K562 (cell line): ENCODE data around the gene COQ8B. TPM values are rescaled to one million over a fixed set of nuclear protein-coding genes. Genes with fewer than 3 reads are reported as not detected.
A peak's percentile ranks its signal among the peaks of the same experiment; 100 is the strongest.

ENCODE experiments used
- EZH2 ChIP-seq: IDR thresholded peaks from 2 replicates; pipeline ENCODE4 v1.6.1; 2012; ENCODE audit warnings: low read depth, mild to moderate bottlenecking, inconsistent platforms, low read length, borderline replicate concordance
- GATA2 ChIP-seq: sonication (generic); formaldehyde crosslinking; IDR thresholded peaks from 2 replicates; pipeline ENCODE4 v1.4.0; 2020; ENCODE audit warnings: mild to moderate bottlenecking, missing genetic modification reagents
- JUND ChIP-seq, 2 experiments: IDR thresholded peaks; 2 replicates in 1 of 2; 3 replicates in 1 of 2; pipeline ENCODE4 v1.6.1; 2011; ENCODE audit warnings: borderline replicate concordance in 2 of 2, low read depth in 2 of 2, low read length in 2 of 2, improper control_type of control experiment in 1 of 2, missing biosample characterization in 1 of 2, missing genetic modification characterization in 1 of 2, missing genetic modification reagents in 1 of 2
- L3MBTL2 ChIP-seq: fragments of 450-650 bp; IDR thresholded peaks from 2 replicates; pipeline ENCODE4 v1.6.1; 2016; ENCODE audit warnings: mild to moderate bottlenecking, moderate library complexity
- NBN ChIP-seq: fragments of 450-650 bp; IDR thresholded peaks from 2 replicates; pipeline ENCODE4 v1.6.1; 2016; ENCODE audit warnings: low read depth, mild to moderate bottlenecking
- NFIC ChIP-seq: fragments of 450-650 bp; IDR thresholded peaks from 2 replicates; pipeline ENCODE4 v1.6.1; 2017; ENCODE audit warnings: mild to moderate bottlenecking, inconsistent platforms
- NRF1 ChIP-seq, 2 experiments: fragments of 450-650 bp; IDR thresholded peaks in 1 of 2; conservative IDR thresholded peaks in 1 of 2; 2 replicates each; pipeline ENCODE4 v1.6.1; 2014; ENCODE audit warnings: mild to moderate bottlenecking in 2 of 2
- PCBP2 ChIP-seq: fragments of 200-400 bp; formaldehyde crosslinking; IDR thresholded peaks from 2 replicates; pipeline ENCODE4 v1.6.1; 2018; ENCODE audit warnings: low read length, low read depth, mild to moderate bottlenecking, moderate library complexity; ENCODE audit not compliant: poor library complexity, severe bottlenecking
- PHTF2 ChIP-seq: fragments of 250-450 bp; sonication (Bioruptor Pico); IDR thresholded peaks from 2 replicates; pipeline ENCODE4 v1.5.0; 2021; ENCODE audit warnings: mild to moderate bottlenecking
- SIN3B ChIP-seq: fragments of 450-650 bp; IDR thresholded peaks from 2 replicates; pipeline ENCODE4 v1.6.1; 2017; ENCODE audit warnings: low read depth, mild to moderate bottlenecking, moderate library complexity
- SMC3 ChIP-seq: conservative IDR thresholded peaks from 2 replicates; pipeline ENCODE4 v1.6.1; 2011; ENCODE audit warnings: low read depth, low read length, improper control_type of control experiment; ENCODE audit not compliant: insufficient read depth
- TEAD1 ChIP-seq, 2 experiments: fragments of 450-650 bp in 1 of 2; sonication (generic) in 1 of 2; formaldehyde crosslinking; IDR thresholded peaks; 2 replicates each; pipeline versions ENCODE4 v1.4.0 to v1.8.0; 2020 to 2022; ENCODE audit warnings: mild to moderate bottlenecking in 2 of 2, missing genetic modification reagents in 1 of 2
- TRIM24 ChIP-seq, 2 experiments: fragments of 450-650 bp; IDR thresholded peaks; 2 replicates each; pipeline ENCODE4 v1.6.1; 2016
- XRCC5 ChIP-seq: fragments of 200-400 bp; formaldehyde crosslinking; IDR thresholded peaks from 2 replicates; pipeline ENCODE4 v1.6.1; 2017; ENCODE audit warnings: low read depth, mild to moderate bottlenecking, low read length
- ZFPM2 ChIP-seq: fragments of 250-450 bp; sonication (Bioruptor Pico); IDR thresholded peaks from 2 replicates; pipeline ENCODE4 v1.5.1; 2022; ENCODE audit warnings: mild to moderate bottlenecking
- polyA plus RNA-seq, 8 experiments: library from polyadenylated mRNA; depleted of rRNA in 4 of 8; stranded (reverse) in 5 of 8; unstranded in 3 of 8; fragments of >200 nt; fragmentation: Nextera tagmentation in 2 of 8; fragmentation: Illumina TruSeq in 1 of 8; extraction: Ambion mirVana in 2 of 8; extraction: Trizol in 1 of 8; gene quantifications; 2 replicates each; pipeline versions ENCODE4 v1.2.1 to v1.2.3, GENCODE V29; 2011 to 2014; ENCODE audit warnings: inconsistent platforms in 1 of 8, missing spikeins in 1 of 8
- total RNA-seq, 7 experiments: library from RNA; depleted of rRNA in 6 of 7; stranded (reverse); fragments of >200 nt in 6 of 7; fragmentation: Illumina TruSeq in 2 of 7; extraction: Trizol in 2 of 7; gene quantifications; 2 replicates each; pipeline versions ENCODE4 v1.2.1 to v1.2.3, GENCODE V29; 2011 to 2021; ENCODE audit warnings: low replicate concordance in 1 of 7
- TF ChIP-seq, protein P1 (sequence below): sonication (generic); formaldehyde crosslinking; IDR thresholded peaks from 2 replicates; pipeline ENCODE4 v1.8.0; 2023; ENCODE audit warnings: missing genetic modification reagents, mild to moderate bottlenecking, borderline replicate concordance
- TF ChIP-seq, protein P2 (sequence below): sonication (generic); formaldehyde crosslinking; IDR thresholded peaks from 2 replicates; pipeline ENCODE4 v1.8.1; 2023; ENCODE audit warnings: mild to moderate bottlenecking, missing genetic modification reagents
- TF ChIP-seq, protein P3 (sequence below): sonication (generic); formaldehyde crosslinking; IDR thresholded peaks from 2 replicates; pipeline ENCODE4 v1.9.0; 2022; ENCODE audit warnings: mild to moderate bottlenecking, missing genetic modification reagents
- TF ChIP-seq, protein P4 (sequence below), 2 experiments: fragments of 450-650 bp in 1 of 2; sonication (generic) in 1 of 2; formaldehyde crosslinking in 1 of 2; IDR thresholded peaks in 1 of 2; conservative IDR thresholded peaks in 1 of 2; 2 replicates each; pipeline versions ENCODE4 v1.6.1 to v1.8.1; 2016 to 2023; ENCODE audit warnings: mild to moderate bottlenecking in 2 of 2, moderate library complexity in 2 of 2, inconsistent platforms in 1 of 2, missing genetic modification reagents in 1 of 2

Gene COQ8B
- total and polyA plus RNA-seq, 9 of the 15 experiments (the other 6 are each of a cell fraction or from before 2014, with no cell fraction given), result 0.41 to 32.3 (median 12.9) TPM

DNA sequence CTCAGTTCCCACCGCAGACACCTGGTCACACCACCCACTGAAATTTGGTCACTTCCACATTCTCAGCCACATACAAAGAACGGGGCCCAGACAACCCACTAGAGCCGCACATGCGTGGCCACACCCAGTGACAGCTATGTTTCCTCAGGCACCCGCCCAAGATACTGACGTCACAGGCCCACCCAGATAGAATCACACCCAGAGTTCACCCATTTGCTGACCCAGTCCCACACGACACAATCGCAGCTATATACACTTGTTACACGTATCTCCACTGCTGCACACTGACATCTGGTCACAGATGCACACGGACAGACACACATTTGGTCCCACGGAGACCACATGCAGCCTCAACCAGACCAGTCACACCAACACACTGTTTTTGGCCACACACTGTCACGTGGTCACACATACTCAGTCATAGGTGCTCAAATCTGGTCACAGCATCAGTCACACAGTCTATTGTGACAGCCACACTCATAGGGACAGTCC lies 29.1 kb downstream of the COQ8B start (continued):
- peak; percentile 50; the same call in 1 of the 2 replicates for TF ChIP-seq JUND (IDR thresholded peaks at IDR 0.05; ENCODE audit: borderline replicate concordance, low read depth, low read length)
- TF ChIP-seq JUND (tag; IDR thresholded peaks at IDR 0.05; ENCODE audit: borderline replicate concordance, low read depth, low read length), result peak; percentile 72; the same call in 2 of the 3 replicates
- TF ChIP-seq, protein P1, sequence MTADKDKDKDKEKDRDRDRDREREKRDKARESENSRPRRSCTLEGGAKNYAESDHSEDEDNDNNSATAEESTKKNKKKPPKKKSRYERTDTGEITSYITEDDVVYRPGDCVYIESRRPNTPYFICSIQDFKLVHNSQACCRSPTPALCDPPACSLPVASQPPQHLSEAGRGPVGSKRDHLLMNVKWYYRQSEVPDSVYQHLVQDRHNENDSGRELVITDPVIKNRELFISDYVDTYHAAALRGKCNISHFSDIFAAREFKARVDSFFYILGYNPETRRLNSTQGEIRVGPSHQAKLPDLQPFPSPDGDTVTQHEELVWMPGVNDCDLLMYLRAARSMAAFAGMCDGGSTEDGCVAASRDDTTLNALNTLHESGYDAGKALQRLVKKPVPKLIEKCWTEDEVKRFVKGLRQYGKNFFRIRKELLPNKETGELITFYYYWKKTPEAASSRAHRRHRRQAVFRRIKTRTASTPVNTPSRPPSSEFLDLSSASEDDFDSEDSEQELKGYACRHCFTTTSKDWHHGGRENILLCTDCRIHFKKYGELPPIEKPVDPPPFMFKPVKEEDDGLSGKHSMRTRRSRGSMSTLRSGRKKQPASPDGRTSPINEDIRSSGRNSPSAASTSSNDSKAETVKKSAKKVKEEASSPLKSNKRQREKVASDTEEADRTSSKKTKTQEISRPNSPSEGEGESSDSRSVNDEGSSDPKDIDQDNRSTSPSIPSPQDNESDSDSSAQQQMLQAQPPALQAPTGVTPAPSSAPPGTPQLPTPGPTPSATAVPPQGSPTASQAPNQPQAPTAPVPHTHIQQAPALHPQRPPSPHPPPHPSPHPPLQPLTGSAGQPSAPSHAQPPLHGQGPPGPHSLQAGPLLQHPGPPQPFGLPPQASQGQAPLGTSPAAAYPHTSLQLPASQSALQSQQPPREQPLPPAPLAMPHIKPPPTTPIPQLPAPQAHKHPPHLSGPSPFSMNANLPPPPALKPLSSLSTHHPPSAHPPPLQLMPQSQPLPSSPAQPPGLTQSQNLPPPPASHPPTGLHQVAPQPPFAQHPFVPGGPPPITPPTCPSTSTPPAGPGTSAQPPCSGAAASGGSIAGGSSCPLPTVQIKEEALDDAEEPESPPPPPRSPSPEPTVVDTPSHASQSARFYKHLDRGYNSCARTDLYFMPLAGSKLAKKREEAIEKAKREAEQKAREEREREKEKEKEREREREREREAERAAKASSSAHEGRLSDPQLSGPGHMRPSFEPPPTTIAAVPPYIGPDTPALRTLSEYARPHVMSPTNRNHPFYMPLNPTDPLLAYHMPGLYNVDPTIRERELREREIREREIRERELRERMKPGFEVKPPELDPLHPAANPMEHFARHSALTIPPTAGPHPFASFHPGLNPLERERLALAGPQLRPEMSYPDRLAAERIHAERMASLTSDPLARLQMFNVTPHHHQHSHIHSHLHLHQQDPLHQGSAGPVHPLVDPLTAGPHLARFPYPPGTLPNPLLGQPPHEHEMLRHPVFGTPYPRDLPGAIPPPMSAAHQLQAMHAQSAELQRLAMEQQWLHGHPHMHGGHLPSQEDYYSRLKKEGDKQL, result 0 out of 2 replicates have a peak, but pooled peaks have one; percentile 14
- TF ChIP-seq, protein P2, sequence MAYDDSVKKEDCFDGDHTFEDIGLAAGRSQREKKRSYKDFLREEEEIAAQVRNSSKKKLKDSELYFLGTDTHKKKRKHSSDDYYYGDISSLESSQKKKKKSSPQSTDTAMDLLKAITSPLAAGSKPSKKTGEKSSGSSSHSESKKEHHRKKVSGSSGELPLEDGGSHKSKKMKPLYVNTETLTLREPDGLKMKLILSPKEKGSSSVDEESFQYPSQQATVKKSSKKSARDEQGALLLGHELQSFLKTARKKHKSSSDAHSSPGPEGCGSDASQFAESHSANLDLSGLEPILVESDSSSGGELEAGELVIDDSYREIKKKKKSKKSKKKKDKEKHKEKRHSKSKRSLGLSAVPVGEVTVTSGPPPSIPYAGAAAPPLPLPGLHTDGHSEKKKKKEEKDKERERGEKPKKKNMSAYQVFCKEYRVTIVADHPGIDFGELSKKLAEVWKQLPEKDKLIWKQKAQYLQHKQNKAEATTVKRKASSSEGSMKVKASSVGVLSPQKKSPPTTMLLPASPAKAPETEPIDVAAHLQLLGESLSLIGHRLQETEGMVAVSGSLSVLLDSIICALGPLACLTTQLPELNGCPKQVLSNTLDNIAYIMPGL (CRISPR knock-in tag), result 0 out of 2 replicates have a peak, but pooled peaks have one; percentile 23
- TF ChIP-seq PHTF2 (CRISPR knock-in tag), result no peak
- TF ChIP-seq NRF1 (conservative IDR thresholded peaks at IDR 0.05 in 1 of 2, IDR thresholded peaks at IDR 0.05 in 1 of 2), result peak; percentile 92 to 93
- peak; percentile 82 for TF ChIP-seq L3MBTL2
- TF ChIP-seq SMC3, result 0 out of 2 replicates have a peak, but pooled peaks have one; percentile 19
- no peak for TF ChIP-seq TEAD1 (CRISPR knock-in tag; IDR thresholded peaks at IDR 0.05)
- TF ChIP-seq NBN, result 0 out of 2 replicates have a peak, but pooled peaks have one; percentile 26
- TF ChIP-seq TRIM24 (IDR thresholded peaks at IDR 0.05), result no peak
- peak; percentile 9; the same call in 1 of the 2 replicates for TF ChIP-seq GATA2 (CRISPR knock-in tag)
- TF ChIP-seq SIN3B, result no peak
- peak; percentile 27 for TF ChIP-seq NFIC
- TF ChIP-seq EZH2, result no peak
- TF ChIP-seq XRCC5, result no peak
- TF ChIP-seq, protein P3, sequence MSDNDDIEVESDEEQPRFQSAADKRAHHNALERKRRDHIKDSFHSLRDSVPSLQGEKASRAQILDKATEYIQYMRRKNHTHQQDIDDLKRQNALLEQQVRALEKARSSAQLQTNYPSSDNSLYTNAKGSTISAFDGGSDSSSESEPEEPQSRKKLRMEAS (CRISPR knock-in tag), result peak; percentile 88
- TF ChIP-seq, protein P4, sequence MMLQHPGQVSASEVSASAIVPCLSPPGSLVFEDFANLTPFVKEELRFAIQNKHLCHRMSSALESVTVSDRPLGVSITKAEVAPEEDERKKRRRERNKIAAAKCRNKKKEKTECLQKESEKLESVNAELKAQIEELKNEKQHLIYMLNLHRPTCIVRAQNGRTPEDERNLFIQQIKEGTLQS (IDR thresholded peaks at IDR 0.05), result peak; percentile 73
- TF ChIP-seq, protein P4 (CRISPR knock-in tag; conservative IDR thresholded peaks at IDR 0.05), result no peak
- no peak for TF ChIP-seq PCBP2
- no peak for TF ChIP-seq ZFPM2 (CRISPR knock-in tag)
